K562 (cell line): ENCODE results near the gene RUNX1. TPM values are rescaled to one million over a fixed set of nuclear protein-coding genes. Genes with fewer than 3 reads are reported as not detected.

Experiments
- ATF7 ChIP-seq: fragments of 450-650 bp; IDR thresholded peaks from 2 replicates; pipeline ENCODE4 v1.7.1; 2014; ENCODE audit warnings: mild to moderate bottlenecking, moderate library complexity
- CAMTA2 ChIP-seq: fragments of 250-450 bp; sonication (Bioruptor Pico); conservative IDR thresholded peaks from 2 replicates; pipeline ENCODE4 v1.5.1; 2022
- E4F1 ChIP-seq: fragments of 250-450 bp; sonication (Bioruptor Pico); IDR thresholded peaks from 2 replicates; pipeline ENCODE4 v1.5.0; 2021; ENCODE audit warnings: mild to moderate bottlenecking, borderline replicate concordance
- EP300 ChIP-seq: IDR thresholded peaks from 2 replicates; pipeline ENCODE4 v1.6.1; 2012; ENCODE audit warnings: low read length, improper control_type of control experiment
- HCFC1 ChIP-seq: IDR thresholded peaks from 2 replicates; pipeline ENCODE4 v1.6.1; 2012; ENCODE audit warnings: low read depth, low read length, improper control_type of control experiment
- HNRNPH1 ChIP-seq: fragments of 200-400 bp; formaldehyde crosslinking; optimal IDR thresholded peaks from 2 replicates; pipeline ENCODE3; 2017; ENCODE audit warnings: low read depth, mild to moderate bottlenecking, low read length, moderate library complexity
- JUND ChIP-seq, 2 experiments: IDR thresholded peaks; 2 replicates in 1 of 2; 3 replicates in 1 of 2; pipeline ENCODE4 v1.6.1; 2011; ENCODE audit warnings: borderline replicate concordance in 2 of 2, low read depth in 2 of 2, low read length in 2 of 2, improper control_type of control experiment in 1 of 2, missing biosample characterization in 1 of 2, missing genetic modification characterization in 1 of 2, missing genetic modification reagents in 1 of 2
- NFRKB ChIP-seq: fragments of 450-650 bp; IDR thresholded peaks from 2 replicates; pipeline ENCODE4 v1.6.1; 2016; ENCODE audit warnings: low read depth
- NKRF ChIP-seq: fragments of 450-650 bp; IDR thresholded peaks from 2 replicates; pipeline ENCODE4 v1.6.1; 2016; ENCODE audit warnings: borderline replicate concordance
- NR2C1 ChIP-seq, 2 experiments: fragments of 450-650 bp; IDR thresholded peaks; 2 replicates each; pipeline ENCODE4 v1.6.1; 2017; ENCODE audit warnings: mild to moderate bottlenecking in 2 of 2, antibody characterized with exemption in 1 of 2, inconsistent platforms in 1 of 2, missing compliant biosample characterization in 1 of 2, missing genetic modification characterization in 1 of 2
- SAP30 ChIP-seq: fragments of 200-600 bp; sonication (generic); IDR thresholded peaks from 2 replicates; pipeline ENCODE4 v1.6.1; 2012; ENCODE audit warnings: borderline replicate concordance, low read depth, mild to moderate bottlenecking, moderate library complexity, low read length, control low read depth, inconsistent platforms; ENCODE audit not compliant: insufficient read depth, poor library complexity, severe bottlenecking
- SMC3 ChIP-seq: conservative IDR thresholded peaks from 2 replicates; pipeline ENCODE4 v1.6.1; 2011; ENCODE audit warnings: low read depth, low read length, improper control_type of control experiment; ENCODE audit not compliant: insufficient read depth
- SREBF1 ChIP-seq: fragments of 150-350 bp; IDR thresholded peaks from 2 replicates; pipeline ENCODE4 v1.6.1; 2014; ENCODE audit warnings: antibody characterized with exemption, low read depth, low read length, borderline replicate concordance
- SREBF2 ChIP-seq: sonication (generic); formaldehyde crosslinking; IDR thresholded peaks from 2 replicates; pipeline ENCODE4 v1.4.0; 2020; ENCODE audit warnings: mild to moderate bottlenecking, missing genetic modification reagents
- ZBTB12 ChIP-seq: fragments of 250-450 bp; sonication (Bioruptor Pico); IDR thresholded peaks from 2 replicates; pipeline ENCODE4 v1.4.0; 2020
- ZBTB17 ChIP-seq: fragments of 450-650 bp; formaldehyde crosslinking; IDR thresholded peaks from 2 replicates; pipeline ENCODE4 v1.4.0; 2020; ENCODE audit warnings: mild to moderate bottlenecking
- ZKSCAN8 ChIP-seq: fragments of 200-800 bp; sonication (Bioruptor generic); IDR thresholded peaks from 2 replicates; pipeline ENCODE4 v1.6.1; 2016; ENCODE audit warnings: missing genetic modification characterization, missing compliant biosample characterization
- ZNF311 ChIP-seq: fragments of 250-450 bp; sonication (Bioruptor Pico); IDR thresholded peaks from 2 replicates; pipeline ENCODE4 v1.4.0; 2020; ENCODE audit warnings: mild to moderate bottlenecking, moderate library complexity
- ZNF384 ChIP-seq: IDR thresholded peaks from 2 replicates; pipeline ENCODE4 v1.6.1; 2012; ENCODE audit warnings: low read depth, low read length, improper control_type of control experiment
- polyA plus RNA-seq, 8 experiments: library from polyadenylated mRNA; depleted of rRNA in 4 of 8; stranded (reverse) in 5 of 8; unstranded in 3 of 8; fragments of >200 nt; fragmentation: Nextera tagmentation in 2 of 8; fragmentation: Illumina TruSeq in 1 of 8; extraction: Ambion mirVana in 2 of 8; extraction: Trizol in 1 of 8; gene quantifications; 2 replicates each; pipeline versions ENCODE4 v1.2.1 to v1.2.3, GENCODE V29; 2011 to 2014; ENCODE audit warnings: inconsistent platforms in 1 of 8, missing spikeins in 1 of 8
- total RNA-seq, 7 experiments: library from RNA; depleted of rRNA in 6 of 7; stranded (reverse); fragments of >200 nt in 6 of 7; fragmentation: Illumina TruSeq in 2 of 7; extraction: Trizol in 2 of 7; gene quantifications; 2 replicates each; pipeline versions ENCODE4 v1.2.1 to v1.2.3, GENCODE V29; 2011 to 2021; ENCODE audit warnings: low replicate concordance in 1 of 7
- TF ChIP-seq, protein P1 (sequence below): sonication (generic); formaldehyde crosslinking; IDR thresholded peaks from 2 replicates; pipeline ENCODE4 v1.5.0; 2020; ENCODE audit warnings: missing genetic modification reagents

The RUNX1 gene
- total and polyA plus RNA-seq, 9 of the 15 experiments (the other 6 are each of a cell fraction or from before 2014, with no cell fraction given), result 2.2 to 68.6 (median 17.8) TPM

GRCh38 chr21:35002879-35003722, 46.0 kb downstream of the RUNX1 start (continued):
- TF ChIP-seq NFRKB (no peak), EP300 (peak; percentile 44), HCFC1 (no peak), CAMTA2 (CRISPR knock-in tag) (no peak), ATF7 (peak; percentile 62), SAP30 (no peak), SREBF2 (CRISPR knock-in tag) (no peak), HNRNPH1 (no peak), ZNF384 (no peak; the same call in 1 of the 2 replicates), NR2C1 (IDR thresholded peaks at IDR 0.05) (no peak), NR2C1 (tag; IDR thresholded peaks at IDR 0.05) (no peak), ZBTB12 (CRISPR knock-in tag) (no peak), ZBTB17 (CRISPR knock-in tag) (0 out of 2 replicates have a peak, but pooled peaks have one; percentile 12), SMC3 (no peak), ZKSCAN8 (CRISPR knock-in tag) (no peak), JUND (IDR thresholded peaks at IDR 0.05; ENCODE audit: borderline replicate concordance, low read depth, low read length) (peak; percentile 71), JUND (tag; IDR thresholded peaks at IDR 0.05; ENCODE audit: borderline replicate concordance, low read depth, low read length) (peak; percentile 78), E4F1 (CRISPR knock-in tag) (no peak), NKRF (no peak), ZNF311 (no peak), SREBF1 (no peak)
- TF ChIP-seq, protein P1, sequence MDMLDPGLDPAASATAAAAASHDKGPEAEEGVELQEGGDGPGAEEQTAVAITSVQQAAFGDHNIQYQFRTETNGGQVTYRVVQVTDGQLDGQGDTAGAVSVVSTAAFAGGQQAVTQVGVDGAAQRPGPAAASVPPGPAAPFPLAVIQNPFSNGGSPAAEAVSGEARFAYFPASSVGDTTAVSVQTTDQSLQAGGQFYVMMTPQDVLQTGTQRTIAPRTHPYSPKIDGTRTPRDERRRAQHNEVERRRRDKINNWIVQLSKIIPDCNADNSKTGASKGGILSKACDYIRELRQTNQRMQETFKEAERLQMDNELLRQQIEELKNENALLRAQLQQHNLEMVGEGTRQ (CRISPR knock-in tag), result no peak
